LNCaP clone FGC (cell line): Measurements from ENCODE around the gene TMEM54.

Experiments
- DNase-seq: peaks from one replicate; pipeline ENCODE4 v3.0.0-alpha.2; 2011; ENCODE audit warnings: low read depth
- H3K4me3 ChIP-seq: 2 replicates; pipeline ENCODE4 v1.5.1; 2011; ENCODE audit warnings: mild to moderate bottlenecking, low read depth, low read length, control low read depth
- TF ChIP-seq, protein P1 (sequence below): IDR thresholded peaks from 2 replicates; pipeline ENCODE4 v1.5.1; 2012; ENCODE audit warnings: mild to moderate bottlenecking; ENCODE audit not compliant: control insufficient read depth, insufficient read depth; ENCODE audit errors: extremely low read depth

The TMEM54 gene

DNA sequence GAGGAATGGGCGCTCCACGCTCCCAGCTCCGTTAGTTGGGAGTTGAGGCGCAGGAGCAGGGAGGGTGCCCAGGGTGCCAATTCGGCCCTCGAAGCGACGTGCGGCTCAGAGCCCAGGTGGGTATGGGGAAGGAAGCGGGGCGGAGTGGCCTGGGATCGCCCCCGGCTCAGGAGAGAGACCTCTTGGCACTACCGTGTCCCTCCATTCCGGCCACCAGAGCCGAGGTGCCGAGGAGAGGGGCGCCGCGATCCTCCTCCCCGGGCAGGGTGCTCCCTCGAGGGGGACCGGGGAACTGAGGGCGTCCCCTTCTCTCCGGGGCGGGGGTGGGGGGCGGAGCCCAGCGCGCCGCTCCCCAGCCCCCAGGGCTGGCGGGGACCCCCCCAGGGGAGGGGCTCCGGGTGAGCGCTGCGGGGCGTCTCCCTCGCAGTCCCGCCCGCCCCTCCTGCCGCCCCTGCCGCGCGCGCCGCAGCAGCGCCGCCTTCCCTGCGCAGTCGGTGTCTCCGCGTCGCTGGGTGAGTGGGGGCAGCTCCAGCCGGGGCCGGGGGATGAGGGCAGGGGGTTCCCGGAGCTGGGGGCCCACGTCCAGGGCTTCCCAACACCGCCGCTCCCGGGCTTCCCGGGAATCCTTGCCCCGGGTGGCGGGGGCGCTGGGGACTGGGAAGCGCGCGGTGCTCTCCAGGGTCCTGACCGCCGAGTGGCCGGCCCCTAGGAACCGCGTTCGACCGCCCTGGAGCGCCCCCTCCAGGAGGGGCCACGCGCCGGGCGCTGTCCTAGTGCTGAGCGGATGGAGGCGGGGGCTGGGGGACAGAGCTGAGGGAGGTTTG, 15.0 kb downstream of the TMEM54 start, which contains the start of gene HPCA:
Gene HPCA, plus strand, starts transcription at position 488 of the 824 bp plus-strand sequence. CDS start 2,408 bp downstream, outside the sequence.
- TF ChIP-seq, protein P1, sequence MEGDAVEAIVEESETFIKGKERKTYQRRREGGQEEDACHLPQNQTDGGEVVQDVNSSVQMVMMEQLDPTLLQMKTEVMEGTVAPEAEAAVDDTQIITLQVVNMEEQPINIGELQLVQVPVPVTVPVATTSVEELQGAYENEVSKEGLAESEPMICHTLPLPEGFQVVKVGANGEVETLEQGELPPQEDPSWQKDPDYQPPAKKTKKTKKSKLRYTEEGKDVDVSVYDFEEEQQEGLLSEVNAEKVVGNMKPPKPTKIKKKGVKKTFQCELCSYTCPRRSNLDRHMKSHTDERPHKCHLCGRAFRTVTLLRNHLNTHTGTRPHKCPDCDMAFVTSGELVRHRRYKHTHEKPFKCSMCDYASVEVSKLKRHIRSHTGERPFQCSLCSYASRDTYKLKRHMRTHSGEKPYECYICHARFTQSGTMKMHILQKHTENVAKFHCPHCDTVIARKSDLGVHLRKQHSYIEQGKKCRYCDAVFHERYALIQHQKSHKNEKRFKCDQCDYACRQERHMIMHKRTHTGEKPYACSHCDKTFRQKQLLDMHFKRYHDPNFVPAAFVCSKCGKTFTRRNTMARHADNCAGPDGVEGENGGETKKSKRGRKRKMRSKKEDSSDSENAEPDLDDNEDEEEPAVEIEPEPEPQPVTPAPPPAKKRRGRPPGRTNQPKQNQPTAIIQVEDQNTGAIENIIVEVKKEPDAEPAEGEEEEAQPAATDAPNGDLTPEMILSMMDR: peak; percentile 74
- H3K4me3 ChIP-seq: no peak within 1 kb of the TSS
- DNase-seq: no peak

DNA sequence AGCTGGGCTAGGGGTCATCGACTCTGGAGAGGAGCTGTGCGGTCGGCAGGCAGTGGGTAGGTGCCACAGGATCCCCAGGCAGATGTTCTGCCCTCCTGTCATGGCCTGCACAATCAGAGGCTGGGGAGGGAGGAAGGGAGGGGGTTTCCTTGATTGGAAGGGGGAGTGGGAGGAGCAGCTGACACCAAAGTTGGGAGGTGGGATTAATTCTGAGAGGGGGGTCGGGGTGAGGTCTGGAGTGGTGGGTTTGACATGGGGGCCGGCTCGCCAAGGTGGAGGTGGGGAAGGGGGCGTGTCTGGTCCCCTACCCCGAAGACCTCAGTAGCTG, 15.5 kb downstream of the TMEM54 start:
- no peak overlapping the region for H3K4me3 ChIP-seq
- TF ChIP-seq, protein P1: no peak
- DNase-seq: no peak

DNA sequence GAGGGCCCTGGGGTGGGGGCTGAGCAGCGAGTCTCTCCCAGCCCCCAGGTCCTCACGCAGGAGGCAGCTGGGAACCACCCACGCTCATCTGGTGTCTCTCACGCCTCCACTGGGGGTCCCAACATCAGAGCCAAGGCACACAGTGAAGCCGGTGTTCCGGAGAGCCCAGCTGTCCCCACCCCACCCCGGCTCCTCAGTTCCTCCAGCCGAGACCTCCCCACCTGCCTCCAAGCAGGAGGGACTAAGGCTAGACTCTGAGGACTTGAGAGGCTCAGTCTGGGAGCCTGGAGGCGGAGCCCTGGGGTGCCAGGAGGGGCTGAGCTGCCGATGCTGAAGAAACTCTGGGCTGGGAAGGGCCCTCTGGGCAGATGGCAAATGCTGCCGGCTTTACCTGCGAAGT, 16.5 kb downstream of the TMEM54 start:
- H3K4me3 ChIP-seq: no peak overlapping the region
- TF ChIP-seq, protein P1: no peak
- no peak for DNase-seq

DNA sequence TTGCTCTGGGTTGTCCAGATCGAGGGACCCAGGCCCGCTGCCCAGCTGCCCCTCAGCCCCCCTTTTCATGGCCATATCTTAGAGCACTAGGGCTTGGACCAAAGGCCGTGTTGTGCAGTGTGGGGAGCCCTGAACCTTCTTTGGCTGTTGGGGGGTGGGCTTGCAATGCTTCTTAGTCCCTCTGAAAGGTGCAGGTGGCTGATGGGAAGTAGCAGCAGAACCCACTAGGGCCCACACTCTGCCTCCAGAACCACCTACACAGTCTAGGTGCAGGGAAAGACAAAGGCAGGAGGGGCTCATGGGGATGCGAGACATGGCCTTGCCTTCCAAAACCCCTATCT, 17.2 kb downstream of the TMEM54 start:
- TF ChIP-seq, protein P1: no peak
- no peak overlapping the region for H3K4me3 ChIP-seq
- DNase-seq: no peak

DNA sequence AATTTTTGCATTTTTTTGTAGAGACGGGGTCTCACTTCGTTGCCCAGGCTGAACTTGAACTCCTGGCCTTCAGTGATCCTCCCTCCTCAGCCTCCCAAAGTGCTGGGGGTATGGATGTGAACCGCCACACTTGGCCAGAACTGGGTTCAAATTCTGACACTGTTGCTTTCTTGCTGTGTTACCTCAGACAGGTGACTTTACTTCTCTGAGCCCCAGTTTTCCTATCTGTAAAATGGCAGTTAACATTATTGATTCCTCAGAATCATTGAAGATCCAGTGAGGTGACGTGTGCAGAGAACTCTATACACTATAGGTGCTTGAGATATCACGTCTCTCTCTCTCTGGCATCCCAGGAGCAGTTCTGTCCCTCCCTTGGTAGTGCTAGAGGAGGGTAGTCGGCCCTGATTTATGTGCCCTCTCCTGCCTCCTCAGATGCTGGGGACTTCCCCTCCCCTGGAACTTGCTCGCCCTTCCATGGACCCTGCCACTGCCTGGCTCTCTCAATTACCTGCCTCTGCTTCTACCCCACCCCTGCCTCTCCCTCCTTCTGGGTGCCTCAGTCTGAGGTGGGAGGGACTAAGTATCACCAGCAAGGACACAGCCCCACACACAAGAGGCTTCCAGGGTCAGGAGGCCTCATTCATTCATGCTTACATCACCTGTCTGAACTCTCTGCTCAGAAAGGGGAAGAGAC, 17.7 kb downstream of the TMEM54 start:
- H3K4me3 ChIP-seq: no peak overlapping the region
- TF ChIP-seq, protein P1: no peak
- no peak for DNase-seq

DNA sequence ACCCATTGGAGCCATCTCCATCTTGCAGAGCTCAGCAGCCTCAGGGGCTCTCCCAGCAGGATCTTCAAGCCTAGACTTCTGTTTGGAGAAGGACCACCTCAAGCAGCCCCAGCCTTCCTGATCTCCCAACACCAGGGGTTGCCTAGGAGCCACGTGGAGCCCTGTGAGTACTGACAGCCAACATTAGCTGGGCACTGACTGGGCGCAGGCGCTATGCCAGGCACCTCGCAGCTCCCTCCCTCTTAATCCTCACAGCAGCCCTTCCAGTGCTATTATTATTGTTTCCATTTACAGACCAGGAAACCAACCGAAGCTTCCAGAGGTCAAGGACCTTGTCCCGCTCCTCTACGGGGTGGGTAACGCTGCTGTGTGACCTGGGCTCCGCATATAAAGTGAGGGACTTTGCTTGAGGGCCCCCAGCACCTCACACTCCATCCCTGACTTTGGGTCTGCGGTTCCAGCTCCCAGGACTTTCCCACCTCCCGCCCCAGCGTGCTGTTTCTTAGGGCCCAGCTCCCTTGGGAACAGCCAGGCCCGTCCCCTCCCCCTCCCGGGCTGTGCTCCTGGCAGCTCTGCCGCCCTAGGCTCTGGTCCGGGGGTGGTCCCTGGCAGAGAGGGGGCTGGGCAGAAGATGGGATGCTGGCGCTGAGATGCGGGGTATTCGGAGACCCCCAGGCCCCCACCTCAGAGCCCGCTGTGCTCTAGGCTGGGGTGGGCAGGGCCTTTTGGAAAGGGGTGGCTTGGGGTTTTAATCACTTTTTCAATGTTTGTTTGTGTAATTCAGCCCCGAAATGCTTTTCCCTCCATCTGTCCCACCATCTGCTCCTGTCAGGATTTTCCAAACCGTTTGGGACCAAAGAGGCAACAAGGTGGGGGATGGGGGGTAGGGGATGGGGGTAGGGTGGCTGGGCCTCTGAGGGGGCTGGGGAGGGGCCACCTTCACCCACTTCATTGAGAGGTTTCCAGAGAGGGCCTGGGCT, 19.0 kb downstream of the TMEM54 start:
- H3K4me3 ChIP-seq: no peak overlapping the region
- no peak for DNase-seq
- TF ChIP-seq, protein P1: no peak
